Hepatocyte (in vitro differentiated cells): ENCODE data around the gene GRIK4.

Experiments
- EZH2 ChIP-seq: fragments of 200-600 bp; sonication (generic); IDR thresholded peaks from 2 replicates; pipeline ENCODE4 v1.6.1; 2016; ENCODE audit warnings: antibody characterized with exemption, mild to moderate bottlenecking, borderline replicate concordance
- EZH2phosphoT487 ChIP-seq: fragments of 200-600 bp; sonication (generic); IDR thresholded peaks from one replicate; pipeline ENCODE4 v1.6.1; 2018; ENCODE audit warnings: antibody characterized with exemption, mild to moderate bottlenecking, low read depth, moderate library complexity; ENCODE audit not compliant: unreplicated experiment, severe bottlenecking
- TF ChIP-seq, protein P1 (sequence below): fragments of 200-600 bp; sonication (generic); IDR thresholded peaks from 2 replicates; pipeline ENCODE4 v1.5.1; 2016; ENCODE audit warnings: antibody characterized with exemption, mild to moderate bottlenecking; ENCODE audit not compliant: poor library complexity

DNA sequence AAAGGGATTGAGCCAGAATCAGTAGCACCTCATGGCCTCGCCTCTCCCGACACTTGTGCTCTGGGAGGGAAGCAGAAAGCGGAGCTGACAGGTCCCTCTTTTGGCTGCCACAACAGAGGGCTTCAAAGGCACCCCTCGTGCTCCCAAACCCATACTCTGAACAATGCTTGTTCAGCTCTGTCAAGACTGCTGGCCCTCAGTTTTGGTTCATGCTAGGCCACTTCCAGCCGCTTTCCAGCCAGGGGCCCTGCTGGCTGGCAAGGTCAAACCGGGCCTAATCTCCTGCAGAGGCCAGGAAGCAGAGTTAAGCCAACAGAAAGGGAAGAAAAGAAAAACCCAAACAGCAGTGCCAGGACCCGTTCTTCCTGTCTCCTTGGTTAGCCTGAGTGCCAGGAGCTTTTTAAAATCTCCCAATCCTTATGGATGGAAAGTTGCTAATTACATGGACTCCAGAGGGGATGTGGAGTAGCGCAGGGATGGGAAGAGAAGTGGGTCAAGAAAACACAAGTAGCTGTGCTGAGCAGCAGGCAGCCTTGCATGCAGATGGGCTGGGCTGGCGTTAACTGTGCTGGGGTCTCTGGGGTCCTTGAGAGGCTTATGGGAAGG, 150.6 kb downstream of the GRIK4 start:
- TF ChIP-seq, protein P1, sequence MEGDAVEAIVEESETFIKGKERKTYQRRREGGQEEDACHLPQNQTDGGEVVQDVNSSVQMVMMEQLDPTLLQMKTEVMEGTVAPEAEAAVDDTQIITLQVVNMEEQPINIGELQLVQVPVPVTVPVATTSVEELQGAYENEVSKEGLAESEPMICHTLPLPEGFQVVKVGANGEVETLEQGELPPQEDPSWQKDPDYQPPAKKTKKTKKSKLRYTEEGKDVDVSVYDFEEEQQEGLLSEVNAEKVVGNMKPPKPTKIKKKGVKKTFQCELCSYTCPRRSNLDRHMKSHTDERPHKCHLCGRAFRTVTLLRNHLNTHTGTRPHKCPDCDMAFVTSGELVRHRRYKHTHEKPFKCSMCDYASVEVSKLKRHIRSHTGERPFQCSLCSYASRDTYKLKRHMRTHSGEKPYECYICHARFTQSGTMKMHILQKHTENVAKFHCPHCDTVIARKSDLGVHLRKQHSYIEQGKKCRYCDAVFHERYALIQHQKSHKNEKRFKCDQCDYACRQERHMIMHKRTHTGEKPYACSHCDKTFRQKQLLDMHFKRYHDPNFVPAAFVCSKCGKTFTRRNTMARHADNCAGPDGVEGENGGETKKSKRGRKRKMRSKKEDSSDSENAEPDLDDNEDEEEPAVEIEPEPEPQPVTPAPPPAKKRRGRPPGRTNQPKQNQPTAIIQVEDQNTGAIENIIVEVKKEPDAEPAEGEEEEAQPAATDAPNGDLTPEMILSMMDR: no peak
- TF ChIP-seq EZH2 (no peak), EZH2phosphoT487 (no peak)
